RWPE2 (cell line): ENCODE data around the gene C4orf51.

ENCODE experiments used
- ATAC-seq: fragments of 200-7000 bp; cut with Tn5 transposase; 3 replicates; pipeline ENCODE4 v1.9.1; 2021; ENCODE audit warnings: low read depth
- DNase-seq: peaks from one replicate; pipeline ENCODE4 v3.0.0-alpha.2; 2020; ENCODE audit warnings: low spot score
- H3K27ac ChIP-seq: fragments of 450-650 bp; 2 replicates; pipeline ENCODE4 v1.5.1; 2017; ENCODE audit warnings: mild to moderate bottlenecking; ENCODE audit not compliant: poor library complexity, severe bottlenecking
- H3K27me3 ChIP-seq: fragments of 250-450 bp; sonication (Bioruptor Pico); 2 replicates; pipeline ENCODE4 v1.5.1; 2021; ENCODE audit warnings: mild to moderate bottlenecking, moderate library complexity; ENCODE audit not compliant: insufficient read depth, poor library complexity, severe bottlenecking
- H3K36me3 ChIP-seq: fragments of 250-450 bp; sonication (Bioruptor Pico); 2 replicates; pipeline ENCODE4 v1.5.1; 2020; ENCODE audit warnings: low read depth, mild to moderate bottlenecking, moderate library complexity
- H3K4me1 ChIP-seq: fragments of 250-450 bp; sonication (Bioruptor Pico); 2 replicates; pipeline ENCODE4 v1.5.1; 2021; ENCODE audit warnings: mild to moderate bottlenecking, moderate library complexity; ENCODE audit not compliant: insufficient read depth, poor library complexity, severe bottlenecking
- H3K4me3 ChIP-seq: fragments of 250-450 bp; sonication (Bioruptor Pico); 2 replicates; pipeline ENCODE4 v1.5.1; 2021; ENCODE audit warnings: mild to moderate bottlenecking, moderate library complexity; ENCODE audit not compliant: severe bottlenecking
- H3K9me3 ChIP-seq: fragments of 250-450 bp; sonication (Bioruptor Pico); 2 replicates; pipeline ENCODE4 v1.5.1; 2021; ENCODE audit warnings: mild to moderate bottlenecking, moderate library complexity; ENCODE audit not compliant: severe bottlenecking
- CTCF ChIP-seq: fragments of 450-650 bp; IDR thresholded peaks from one replicate; pipeline ENCODE4 v1.5.1; 2017; ENCODE audit warnings: mild to moderate bottlenecking, moderate library complexity; ENCODE audit not compliant: poor library complexity, severe bottlenecking

The C4orf51 gene

GRCh38 chr4:145665773-145666172, 14.2 kb upstream of the C4orf51 start:
- no peaks in the 10 kb centered on the region for H3K36me3 ChIP-seq
- H3K4me1 ChIP-seq, result no peaks in the 10 kb centered on the region
- no peaks in the 10 kb centered on the region for H3K27me3 ChIP-seq
- no peak overlapping the region for H3K27ac ChIP-seq
- no peak for TF ChIP-seq CTCF
- DNase-seq (no peak), ATAC-seq (no peak)
- no peak overlapping the region for H3K4me3 ChIP-seq
- H3K9me3 ChIP-seq, result no peaks in the 10 kb centered on the region

- DNase-seq, result no peak
- ATAC-seq, result no peak
- no peaks in the 10 kb centered on the region for H3K27me3 ChIP-seq
- no peak overlapping the region for H3K4me3 ChIP-seq
- no peak for TF ChIP-seq CTCF
- H3K36me3 ChIP-seq, result no peaks in the 10 kb centered on the region
- no peaks in the 10 kb centered on the region for H3K4me1 ChIP-seq
- no peaks in the 10 kb centered on the region for H3K9me3 ChIP-seq
- no peak overlapping the region for H3K27ac ChIP-seq
Measured at GRCh38 chr4:145670422-145670821, 9.5 kb upstream of the C4orf51 start.

GRCh38 chr4:145679520-145679919, 426 bp upstream of the C4orf51 start:
- Histone ChIP-seq H3K27me3 (no peaks in the 10 kb centered on the region), H3K4me3 (no peak overlapping the region), H3K4me1 (peaks cover 5% of the 10 kb centered on the region), H3K36me3 (no peaks in the 10 kb centered on the region), H3K9me3 (no peaks in the 10 kb centered on the region), H3K27ac (no peak overlapping the region)
- ATAC-seq (peak; percentile 92), DNase-seq (no peak)
- TF ChIP-seq CTCF, result no peak

- no peak for DNase-seq
- no peaks in the 10 kb centered on the region for H3K27me3 ChIP-seq
- no peak overlapping the region for H3K27ac ChIP-seq
- no peak overlapping the region for H3K4me3 ChIP-seq
- H3K4me1 ChIP-seq, result peaks cover 5% of the 10 kb centered on the region
- no peaks in the 10 kb centered on the region for H3K36me3 ChIP-seq
- no peak for ATAC-seq
- no peak for TF ChIP-seq CTCF
- no peaks in the 10 kb centered on the region for H3K9me3 ChIP-seq
Measured at GRCh38 chr4:145680902-145681301, 956 bp downstream of the C4orf51 start.

GRCh38 chr4:145681518-145681917, 1.6 kb downstream of the C4orf51 start:
- ATAC-seq (no peak), DNase-seq (no peak)
- no peak overlapping the region for H3K4me3 ChIP-seq
- H3K9me3 ChIP-seq, result no peaks in the 10 kb centered on the region
- H3K27me3 ChIP-seq, result no peaks in the 10 kb centered on the region
- no peak overlapping the region for H3K27ac ChIP-seq
- TF ChIP-seq CTCF, result no peak
- no peaks in the 10 kb centered on the region for H3K36me3 ChIP-seq
- H3K4me1 ChIP-seq, result peaks cover 5% of the 10 kb centered on the region
